NCI-H128 (cell line): ENCODE results near the gene LYRM1.
"Not testable (repeated sequence)": the region's sequence is repeated elsewhere in the genome, so short reads cannot be mapped to it uniquely, and the experiment has no call there.

Source experiments
- DNase-seq: peaks from one replicate; lab custom pipeline; 2025; ENCODE audit not compliant: unreplicated experiment; lab: John Stamatoyannopoulos, UW

LYRM1 gene

GRCh38 chr16:20973201-20973600, 72.6 kb downstream of the LYRM1 start:
- DNase-seq, result not testable (repeated sequence)
